GM23338 (cell line): ENCODE data around the gene HS6ST1. TPM values are rescaled to one million over a fixed set of nuclear protein-coding genes. Genes with fewer than 3 reads are reported as not detected.

ENCODE experiments used
- ATAC-seq: fragments of 200-7000 bp; cut with Tn5 transposase; 3 replicates; pipeline ENCODE4 v1.9.1; 2020
- DNase-seq: peaks from one replicate; pipeline ENCODE4 v3.0.0-alpha.2; 2015; ENCODE audit warnings: low spot score
- H2AFZ ChIP-seq: fragments of 200-600 bp; sonication (generic); 2 replicates; pipeline ENCODE4 v1.8.0; 2016; ENCODE audit warnings: antibody characterized with exemption, mild to moderate bottlenecking, moderate library complexity
- H3F3A ChIP-seq: fragments of 200-600 bp; sonication (generic); replicated peaks from 2 replicates; pipeline ENCODE4 v1.8.0; 2017; ENCODE audit warnings: antibody characterized with exemption, mixed run types, low read depth
- H3K27ac ChIP-seq: fragments of 200-600 bp; sonication (generic); 2 replicates; pipeline ENCODE4 v1.6.1; 2016; ENCODE audit warnings: low read depth
- H3K27me3 ChIP-seq: fragments of 200-600 bp; sonication (generic); 2 replicates; pipeline ENCODE4 v1.8.0; 2016; ENCODE audit warnings: mild to moderate bottlenecking, mixed run types, moderate library complexity; ENCODE audit not compliant: insufficient read depth
- H3K36me3 ChIP-seq: fragments of 200-600 bp; sonication (generic); 2 replicates; pipeline ENCODE4 v1.8.0; 2016; ENCODE audit warnings: mild to moderate bottlenecking; ENCODE audit not compliant: insufficient read depth
- H3K4me1 ChIP-seq: fragments of 200-600 bp; sonication (generic); 2 replicates; pipeline ENCODE4 v1.8.0; 2016; ENCODE audit warnings: mild to moderate bottlenecking, moderate library complexity; ENCODE audit not compliant: insufficient read depth
- H3K4me2 ChIP-seq: fragments of 200-600 bp; sonication (generic); 2 replicates; pipeline ENCODE4 v1.7.1; 2017; ENCODE audit warnings: mixed run types
- H3K4me3 ChIP-seq: fragments of 200-600 bp; sonication (generic); 2 replicates; pipeline ENCODE4 v1.6.1; 2016; ENCODE audit warnings: mixed run types
- H3K79me2 ChIP-seq: fragments of 200-600 bp; sonication (generic); replicated peaks from 2 replicates; pipeline ENCODE4 v1.8.0; 2017; ENCODE audit warnings: mild to moderate bottlenecking; ENCODE audit not compliant: insufficient read depth
- H3K9me2 ChIP-seq: fragments of 200-600 bp; sonication (generic); 2 replicates; pipeline ENCODE4 v1.8.0; 2017; ENCODE audit not compliant: insufficient read depth
- H4K20me1 ChIP-seq: fragments of 200-600 bp; sonication (generic); replicated peaks from 2 replicates; pipeline ENCODE4 v1.8.0; 2017; ENCODE audit warnings: mild to moderate bottlenecking; ENCODE audit not compliant: insufficient read depth
- H3K27ac Mint-ChIP-seq: 2 replicates; pipeline ENCODE4 v1.8.0; 2020; ENCODE audit warnings: inconsistent platforms, mild to moderate bottlenecking, moderate library complexity, mixed read lengths
- H3K27me3 Mint-ChIP-seq: 3 replicates; pipeline ENCODE4 v1.8.0; 2022; ENCODE audit warnings: low read depth, mild to moderate bottlenecking, moderate library complexity, mixed read lengths, inconsistent platforms; ENCODE audit not compliant: insufficient read depth, poor library complexity
- H3K36me3 Mint-ChIP-seq: 3 replicates; pipeline ENCODE4 v1.8.0; 2021; ENCODE audit warnings: low read depth, mild to moderate bottlenecking, inconsistent platforms, moderate library complexity, mixed read lengths
- H3K4me1 Mint-ChIP-seq: 3 replicates; pipeline ENCODE4 v1.8.0; 2020; ENCODE audit warnings: mild to moderate bottlenecking, inconsistent platforms, mixed read lengths
- H3K4me3 Mint-ChIP-seq: 3 replicates; pipeline ENCODE4 v1.8.0; 2021; ENCODE audit warnings: moderate library complexity, mild to moderate bottlenecking, inconsistent platforms, mixed read lengths
- H3K9me3 Mint-ChIP-seq: 3 replicates; pipeline ENCODE4 v1.8.0; 2020; ENCODE audit warnings: moderate library complexity, mild to moderate bottlenecking, inconsistent platforms, mixed read lengths
- CREB1 ChIP-seq: fragments of 250-450 bp; sonication (Bioruptor Pico); IDR thresholded peaks from 2 replicates; pipeline ENCODE4 v1.5.0; 2020; ENCODE audit warnings: low read depth, mild to moderate bottlenecking, moderate library complexity
- CTCF ChIP-seq, 2 experiments: fragments of 200-600 bp in 1 of 2; sonication (generic) in 1 of 2; conservative IDR thresholded peaks; 2 replicates each; pipeline versions ENCODE4 v1.5.1 to v1.6.1; 2016 to 2017; ENCODE audit warnings: antibody characterized with exemption in 2 of 2, low read depth in 2 of 2, mild to moderate bottlenecking in 2 of 2, moderate library complexity in 1 of 2
- JUNB ChIP-seq: IDR thresholded peaks from one replicate; pipeline ENCODE4 v1.6.1; 2016; ENCODE audit warnings: antibody characterized with exemption; ENCODE audit not compliant: unreplicated experiment
- NANOG ChIP-seq: IDR thresholded peaks from 2 replicates; pipeline ENCODE4 v1.6.1; 2016; ENCODE audit warnings: antibody characterized with exemption, borderline replicate concordance
- POLR2AphosphoS5 ChIP-seq: IDR thresholded peaks from 2 replicates; pipeline ENCODE4 v1.6.1; 2016; ENCODE audit warnings: antibody characterized with exemption, low read depth
- REST ChIP-seq: IDR thresholded peaks from one replicate; pipeline ENCODE4 v1.6.1; 2018; ENCODE audit warnings: antibody characterized with exemption; ENCODE audit not compliant: unreplicated experiment
- STAT1 ChIP-seq: IDR thresholded peaks from one replicate; pipeline ENCODE4 v1.6.1; 2016; ENCODE audit warnings: antibody characterized with exemption; ENCODE audit not compliant: unreplicated experiment
- ZNF114 ChIP-seq: fragments of 250-450 bp; sonication (Bioruptor Pico); IDR thresholded peaks from 2 replicates; pipeline ENCODE4 v1.5.0; 2020; ENCODE audit warnings: mild to moderate bottlenecking, moderate library complexity
- ZNF331 ChIP-seq: fragments of 250-450 bp; sonication (Bioruptor Pico); IDR thresholded peaks from 2 replicates; pipeline ENCODE4 v1.5.0; 2020; ENCODE audit warnings: low read depth, mild to moderate bottlenecking, moderate library complexity
- ZNF462 ChIP-seq: fragments of 250-450 bp; sonication (Bioruptor Pico); IDR thresholded peaks from 2 replicates; pipeline ENCODE4 v1.5.0; 2020; ENCODE audit warnings: mild to moderate bottlenecking, moderate library complexity
- polyA plus RNA-seq: library from polyadenylated mRNA; unstranded; fragments of >200 nt; fragmentation: Nextera tagmentation; extraction: Ambion mirVana; gene quantifications from 2 replicates; pipeline ENCODE4 v1.2.1, GENCODE V29; 2016
- total RNA-seq: library from RNA; depleted of rRNA; stranded (reverse); fragments of >200 nt; shearing (Covaris generic); gene quantifications from 2 replicates; pipeline ENCODE4 v1.2.3, GENCODE V29; 2014
- TF ChIP-seq, protein P1 (sequence below): IDR thresholded peaks from 2 replicates; pipeline ENCODE4 v1.6.1; 2016; ENCODE audit warnings: antibody characterized with exemption

HS6ST1 gene
- total and polyA plus RNA-seq, 2 experiments from 2014 or later: 21.1 to 106 TPM

DNA sequence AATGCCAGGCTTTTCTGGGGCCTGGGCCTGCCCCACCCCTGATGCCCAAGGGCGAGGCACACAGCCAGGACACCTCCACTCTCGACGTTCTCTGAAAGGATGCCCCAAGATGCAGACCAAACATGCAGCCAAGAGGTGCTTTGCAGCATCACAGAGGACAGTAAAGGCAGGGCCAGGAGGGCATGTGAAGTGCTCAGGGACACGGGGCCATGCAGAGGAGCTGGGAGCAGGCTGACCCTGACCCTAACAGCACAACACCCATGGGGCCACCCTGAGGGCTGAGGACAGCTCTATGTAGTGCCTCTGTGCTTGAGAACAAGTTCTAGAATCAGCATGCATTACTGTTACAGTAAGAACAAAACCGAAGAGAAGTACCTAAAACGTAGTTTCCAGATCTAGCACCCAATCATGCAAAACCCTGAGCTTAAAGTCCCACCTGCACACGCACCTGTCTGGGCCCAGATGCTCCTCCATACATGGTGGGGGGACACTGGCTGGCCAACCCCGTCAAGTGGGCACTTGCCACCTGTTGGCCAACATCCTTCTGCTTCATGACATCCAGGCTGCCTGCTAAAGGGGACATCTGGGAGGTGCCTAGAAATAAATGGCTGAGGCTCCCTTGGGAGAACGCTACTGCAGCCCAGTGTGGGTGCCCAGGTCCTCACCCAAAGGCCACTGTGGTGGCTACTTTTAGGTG, 15.4 kb downstream of the HS6ST1 start (continued):
- TF ChIP-seq REST: no peak
- TF ChIP-seq ZNF331: no peak
- no peak for TF ChIP-seq NANOG
- TF ChIP-seq, protein P1, sequence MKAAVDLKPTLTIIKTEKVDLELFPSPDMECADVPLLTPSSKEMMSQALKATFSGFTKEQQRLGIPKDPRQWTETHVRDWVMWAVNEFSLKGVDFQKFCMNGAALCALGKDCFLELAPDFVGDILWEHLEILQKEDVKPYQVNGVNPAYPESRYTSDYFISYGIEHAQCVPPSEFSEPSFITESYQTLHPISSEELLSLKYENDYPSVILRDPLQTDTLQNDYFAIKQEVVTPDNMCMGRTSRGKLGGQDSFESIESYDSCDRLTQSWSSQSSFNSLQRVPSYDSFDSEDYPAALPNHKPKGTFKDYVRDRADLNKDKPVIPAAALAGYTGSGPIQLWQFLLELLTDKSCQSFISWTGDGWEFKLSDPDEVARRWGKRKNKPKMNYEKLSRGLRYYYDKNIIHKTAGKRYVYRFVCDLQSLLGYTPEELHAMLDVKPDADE: no peak
- no peak for TF ChIP-seq CTCF (conservative IDR thresholded peaks at IDR 0.05; ENCODE audit: low read depth in 2 of 2)

DNA sequence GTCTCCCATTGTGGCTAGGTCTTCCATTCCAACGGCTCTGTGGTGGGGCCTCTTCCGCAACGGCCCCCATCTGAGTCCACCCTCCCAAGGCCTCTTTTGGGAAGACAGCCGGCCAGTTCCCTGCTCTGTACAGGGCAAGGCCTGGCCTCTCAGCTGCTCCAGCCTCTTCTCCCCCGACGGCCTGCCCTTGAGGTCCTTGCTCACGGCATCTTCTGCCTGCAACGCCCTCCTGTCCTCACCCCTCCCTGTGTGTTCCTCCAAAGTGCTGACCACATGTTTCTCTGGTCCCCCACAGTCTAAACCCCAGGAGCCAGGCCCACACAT, 16.0 kb downstream of the HS6ST1 start:
- Histone ChIP-seq H3K79me2 (peaks cover 100% of the 10 kb centered on the region), H3F3A (no peaks in the 10 kb centered on the region), H3K9me2 (no peaks in the 10 kb centered on the region), H3K27me3 (no peaks in the 10 kb centered on the region), H3K4me3 (no peak overlapping the region), H3K36me3 (no peaks in the 10 kb centered on the region), H3K27ac (no peak overlapping the region), H3K4me2 (no peak overlapping the region), H3K4me1 (peaks cover 17% of the 10 kb centered on the region), H4K20me1 (peaks cover 48% of the 10 kb centered on the region), H2AFZ (no peak overlapping the region)
- Mint-ChIP-seq H3K36me3 (peaks cover 4% of the 10 kb centered on the region; the same call in 2 of the 3 replicates), H3K4me3 (no peak overlapping the region), H3K9me3 (no peaks in the 10 kb centered on the region; the same call in 1 of the 3 replicates), H3K4me1 (peaks cover 59% of the 10 kb centered on the region), H3K27ac (no peak overlapping the region), H3K27me3 (peaks cover 7% of the 10 kb centered on the region)
- DNase-seq (no peak), ATAC-seq (no peak)
- TF ChIP-seq JUNB: no peak
- TF ChIP-seq POLR2AphosphoS5: no peak
- no peak for TF ChIP-seq NANOG
- no peak for TF ChIP-seq STAT1
- no peak for TF ChIP-seq CREB1 (CRISPR knock-in tag)
- TF ChIP-seq, protein P1: no peak
- no peak for TF ChIP-seq ZNF114 (CRISPR knock-in tag)
- TF ChIP-seq ZNF331: no peak
- no peak for TF ChIP-seq ZNF462 (CRISPR knock-in tag)
